Hematopoietic multipotent progenitor cell treated with erythropoietin and hydrocortisone succinate and interleukin-3 and kit ligand, for 6 days (in vitro differentiated cells): ENCODE measurements around the gene TPPP.
"Not testable (repeated sequence)": the region's sequence is repeated elsewhere in the genome, so short reads cannot be mapped to it uniquely, and the experiment has no call there.

Source experiments
- DNase-seq: peaks from one replicate; pipeline ENCODE4 v3.0.0-alpha.2; 2015

TPPP gene

DNA sequence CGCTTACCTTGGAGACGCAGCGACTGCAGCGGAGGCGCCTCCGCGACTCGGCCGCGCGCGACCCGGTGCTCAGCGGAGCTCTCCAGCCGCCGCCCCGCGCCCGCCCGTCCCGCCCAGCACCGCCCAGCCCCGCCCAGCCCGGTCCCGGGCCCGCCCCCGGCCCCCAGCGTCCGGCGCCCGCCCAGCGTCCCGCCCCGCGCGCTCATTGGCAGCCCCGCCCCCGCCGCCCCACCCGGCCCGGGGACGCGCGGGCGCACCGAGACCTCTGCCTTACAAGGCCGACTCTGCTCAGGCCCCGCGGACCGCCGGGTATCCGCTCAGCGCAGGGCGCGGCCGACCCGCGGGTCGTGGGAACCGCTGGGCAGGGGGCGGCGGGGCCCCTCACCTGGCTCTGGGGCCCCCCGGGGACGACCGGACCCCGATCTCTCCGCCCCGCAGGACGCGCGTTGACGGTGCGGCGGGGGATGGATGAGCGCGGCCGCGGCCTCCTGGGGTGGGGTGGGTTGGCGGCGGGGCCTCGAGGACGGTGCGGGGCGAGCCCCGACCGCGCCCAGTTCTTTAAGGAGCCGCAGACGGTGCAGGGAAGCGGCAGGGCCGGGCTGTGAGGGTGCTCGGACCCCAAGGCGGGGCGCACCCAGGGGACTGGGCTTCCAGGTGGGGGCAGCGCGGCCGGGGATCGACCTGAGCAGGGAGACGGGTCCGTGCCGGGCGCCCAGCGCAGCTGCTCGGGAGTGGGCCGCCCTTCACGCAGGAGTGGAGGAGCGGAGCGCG lies at the start of gene TPPP:
Gene TPPP (minus strand): TSS at position 82 of the 771 bp plus-strand sequence. CDS start 15,292 bp downstream, outside the sequence.
- DNase-seq: peak; percentile 82

DNA sequence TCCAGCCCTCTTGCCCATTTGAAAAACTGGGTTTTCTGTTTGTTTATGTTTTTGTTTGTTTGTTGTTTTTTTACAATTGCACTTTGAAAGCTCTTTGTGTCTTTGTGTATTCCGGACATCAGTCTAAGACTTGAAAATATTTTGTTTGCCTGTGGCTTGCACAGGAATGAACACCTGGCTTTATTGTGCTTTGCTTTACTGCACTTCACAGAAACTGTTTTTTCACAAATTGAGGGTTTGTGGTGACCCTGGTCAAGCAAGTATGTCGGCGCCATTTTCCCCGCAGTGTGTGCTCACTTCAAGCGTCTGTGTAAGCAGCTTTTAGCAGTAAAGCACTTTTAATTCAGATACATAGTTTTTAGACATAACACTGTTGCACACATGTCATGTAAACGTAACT lies 49.1 kb upstream of the TPPP start:
- DNase-seq: not testable (repeated sequence)

DNA sequence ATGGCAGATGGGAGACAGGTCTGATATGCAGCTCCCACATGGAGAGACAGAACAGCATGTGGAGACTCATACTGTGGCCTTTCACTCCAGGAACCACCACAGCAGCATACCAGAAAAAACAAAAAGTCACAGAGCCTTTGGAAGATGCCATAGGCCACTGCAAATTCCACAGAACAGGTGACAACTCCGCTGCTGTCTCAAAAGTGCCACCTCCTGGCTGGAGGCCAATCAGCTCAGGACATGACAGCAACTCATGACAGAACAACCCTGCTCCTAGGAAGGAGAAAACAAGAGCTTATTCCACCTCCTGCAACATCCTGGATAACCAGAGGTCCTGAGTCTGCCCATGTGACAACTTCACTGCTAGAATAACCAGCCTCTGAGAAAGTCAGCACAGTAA lies 41.0 kb upstream of the TPPP start:
- DNase-seq: not testable (repeated sequence)

DNA sequence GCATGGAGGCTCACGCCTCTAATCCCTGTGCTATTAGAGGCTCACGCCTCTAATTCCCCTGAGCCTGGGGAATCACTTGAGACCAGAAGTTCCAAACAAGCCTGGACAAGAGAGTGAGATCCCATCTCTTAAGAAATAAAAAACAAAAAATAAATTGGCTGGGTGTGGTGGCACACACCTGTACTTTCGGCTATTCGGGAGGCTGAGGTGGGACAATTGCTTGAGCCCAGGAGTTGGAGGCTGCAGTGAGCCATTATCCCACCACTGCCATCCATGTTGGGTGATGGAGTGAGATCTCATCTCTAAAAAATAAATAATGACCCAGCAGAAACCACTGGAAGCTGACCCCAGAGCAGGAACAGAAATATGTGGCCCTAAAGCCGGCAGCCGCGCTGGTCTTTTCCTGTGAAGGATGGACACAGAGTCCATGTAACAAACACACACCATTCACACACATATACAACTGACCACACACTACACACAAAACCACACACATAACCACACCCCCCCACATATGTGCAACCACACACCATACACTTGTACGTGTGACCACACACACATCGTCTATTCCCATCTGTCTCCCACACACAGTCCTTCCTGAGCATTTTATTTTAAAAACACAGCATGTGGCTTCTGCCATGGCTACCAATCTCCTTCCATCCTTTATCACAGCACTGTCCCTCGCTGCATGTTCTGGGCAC lies 39.8 kb upstream of the TPPP start:
- DNase-seq: not testable (repeated sequence)

DNA sequence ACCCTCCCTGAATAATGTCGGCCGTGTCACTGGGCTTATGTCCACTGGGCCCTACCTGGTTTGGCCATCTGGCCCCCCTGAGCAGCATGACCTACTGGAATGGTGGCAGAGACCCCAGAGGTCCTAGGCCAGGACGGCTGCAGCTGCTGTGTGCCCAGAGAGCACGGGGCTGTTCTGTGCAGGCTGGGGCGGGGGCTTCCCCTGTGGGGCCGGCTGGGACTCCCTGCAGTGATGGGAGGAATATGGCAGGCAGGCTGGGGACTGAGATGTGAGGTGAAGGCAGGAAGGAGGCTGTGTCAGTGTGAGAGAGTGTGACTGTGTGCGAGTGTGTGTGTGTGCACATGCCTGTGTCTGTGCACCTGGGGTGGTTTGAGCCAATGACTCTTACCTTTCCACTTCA lies 36.1 kb upstream of the TPPP start:
- DNase-seq: not testable (repeated sequence)

- DNase-seq: not testable (repeated sequence)
These were observed 33.9 kb upstream of the TPPP start for GRCh38 chr5:727087-727486.

DNA sequence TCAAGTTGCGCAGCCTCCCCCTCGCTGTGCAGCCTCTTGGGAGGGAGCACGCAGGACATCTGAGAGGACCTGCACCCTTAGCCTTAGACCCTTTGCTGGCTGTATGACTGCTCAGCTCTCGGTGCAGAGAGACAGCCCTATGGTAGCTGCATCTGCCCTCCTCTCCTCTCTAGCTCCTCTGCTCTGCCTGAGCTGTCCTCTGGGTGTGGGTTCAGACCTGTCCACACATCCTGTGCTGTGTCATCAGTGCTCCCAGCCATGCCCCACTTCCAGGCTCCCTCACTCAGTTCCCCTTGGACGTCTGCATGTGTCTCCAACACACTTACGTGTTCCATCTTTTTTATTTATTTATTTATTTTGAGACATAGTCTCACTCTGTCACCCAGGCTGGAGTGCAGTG lies 30.7 kb upstream of the TPPP start:
- DNase-seq: not testable (repeated sequence)

DNA sequence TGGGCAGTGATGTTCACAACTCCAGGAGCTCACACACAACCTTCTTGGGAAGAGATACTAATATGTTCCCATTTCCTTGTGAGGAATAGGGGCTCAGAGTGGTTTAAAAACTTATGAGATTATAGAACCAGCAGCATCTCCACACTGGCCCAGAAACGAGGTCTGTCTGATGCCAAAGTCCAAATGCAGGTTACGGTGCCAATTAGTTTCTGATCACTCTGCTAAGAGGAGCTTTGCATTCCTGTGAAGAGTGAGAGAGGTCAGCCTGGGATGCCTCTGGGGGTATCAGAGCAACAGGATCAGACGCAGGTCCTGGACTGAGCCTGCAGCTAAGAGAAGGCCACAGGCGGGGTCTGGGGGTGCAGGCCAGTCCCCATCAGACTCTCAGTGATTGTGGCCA lies 30.2 kb upstream of the TPPP start:
- not testable (repeated sequence) for DNase-seq

DNA sequence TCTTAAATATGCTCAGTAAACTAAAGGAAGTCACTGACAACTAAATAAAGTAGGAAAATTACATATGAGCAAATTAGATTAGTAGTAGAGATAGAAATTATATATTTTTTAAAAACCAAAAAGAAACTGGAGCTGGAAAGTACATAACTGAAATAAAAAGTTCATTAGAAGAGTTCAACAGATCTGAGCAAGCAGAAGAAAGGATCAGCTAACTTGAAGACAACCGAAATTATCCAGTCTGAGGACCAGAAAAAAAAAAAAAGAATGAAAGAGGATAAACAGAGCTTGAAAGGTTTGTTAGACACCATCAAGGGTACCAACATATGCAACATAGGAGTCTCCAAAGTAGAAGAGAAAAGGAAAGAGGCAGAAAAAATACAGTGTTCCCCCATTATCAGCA lies 26.2 kb upstream of the TPPP start:
- DNase-seq: not testable (repeated sequence)

- DNase-seq: no peak
These were observed 24.0 kb upstream of the TPPP start for GRCh38 chr5:717143-717542.

DNA sequence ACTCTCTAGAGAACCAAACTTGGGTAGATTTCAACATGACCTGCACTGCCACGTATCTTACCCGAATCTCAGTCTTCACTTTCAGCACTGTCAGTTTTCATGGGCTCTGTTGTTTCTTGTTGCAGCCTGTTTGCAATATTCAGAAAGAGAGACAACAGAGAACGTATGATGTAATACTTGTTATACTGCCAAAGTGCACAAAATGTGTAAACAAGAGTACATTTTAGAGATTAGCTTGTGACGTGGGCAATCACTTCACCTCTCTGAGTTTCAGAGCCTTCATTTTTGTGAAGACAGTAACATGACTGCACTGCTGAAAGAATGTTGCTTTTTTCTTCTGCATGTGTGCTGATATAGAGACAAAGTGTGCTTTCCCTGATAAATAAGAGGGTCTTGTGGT lies 23.6 kb upstream of the TPPP start:
- not testable (repeated sequence) for DNase-seq

DNA sequence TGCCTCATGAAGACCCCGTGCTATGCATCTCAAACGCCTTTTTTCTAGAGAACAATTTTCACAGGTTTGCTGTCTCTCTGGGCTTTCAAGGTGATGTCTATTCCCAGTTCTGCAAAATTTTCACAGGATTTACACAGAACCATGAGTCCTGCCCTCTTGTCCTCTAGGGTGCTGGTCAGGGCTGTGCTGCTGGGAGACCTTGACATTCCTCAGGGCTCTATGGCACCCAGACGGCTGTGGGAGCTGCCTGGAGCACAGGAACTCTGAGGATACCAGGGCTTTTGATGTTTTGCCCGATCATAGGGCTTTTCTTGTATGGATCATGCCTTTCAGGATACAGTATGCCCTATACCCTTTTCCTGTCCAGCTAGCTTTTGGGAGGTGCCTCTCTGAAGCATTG lies 22.5 kb upstream of the TPPP start:
- DNase-seq: not testable (repeated sequence)

- DNase-seq: not testable (repeated sequence)
These were observed 21.3 kb upstream of the TPPP start for GRCh38 chr5:714215-715118.

- not testable (repeated sequence) for DNase-seq
These were observed 20.5 kb upstream of the TPPP start for GRCh38 chr5:713686-714085.

- not testable (repeated sequence) for DNase-seq
These were observed 15.8 kb upstream of the TPPP start for GRCh38 chr5:708848-709517.

GRCh38 chr5:708374-708773 lies 15.2 kb upstream of the TPPP start:
- DNase-seq: not testable (repeated sequence)

GRCh38 chr5:706127-706526 lies 13.0 kb upstream of the TPPP start:
- DNase-seq: peak; percentile 38

- DNase-seq: not testable (repeated sequence)
These were observed 3.9 kb upstream of the TPPP start for GRCh38 chr5:696753-697702.

- DNase-seq: not testable (repeated sequence)
These were observed 3.0 kb upstream of the TPPP start for GRCh38 chr5:696191-696590.

DNA sequence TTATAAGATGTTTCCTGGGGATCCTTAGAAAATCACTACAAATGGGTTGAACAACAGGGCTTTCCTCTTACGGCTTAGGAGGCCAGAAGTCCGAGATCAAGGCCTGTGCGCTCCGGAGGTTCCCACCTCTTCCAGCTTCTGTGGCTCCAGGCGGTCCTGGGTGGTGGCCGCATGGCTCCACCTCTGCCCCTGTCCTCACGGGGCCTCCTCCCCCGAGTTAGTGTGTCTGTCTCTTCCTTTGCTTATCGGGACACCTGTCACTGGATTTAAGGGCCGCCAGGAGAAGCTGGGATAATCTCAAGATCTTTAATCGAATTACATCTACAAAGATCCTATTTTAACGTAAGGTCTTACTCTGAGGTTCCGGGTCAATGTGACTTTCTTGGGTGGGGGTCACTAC lies 2.3 kb upstream of the TPPP start:
- DNase-seq: not testable (repeated sequence)

- not testable (repeated sequence) for DNase-seq
These were observed 885 bp upstream of the TPPP start for GRCh38 chr5:694042-694431.
